ENCODE measurements around the gene NNT.

GRCh38 chr5:43569236-43569746 is 33.7 kb upstream of the NNT start:
- TF ChIP-seq CTCF (IDR thresholded peaks at IDR 0.05), result no peak
- TF ChIP-seq POLR2AphosphoS5 (IDR thresholded peaks at IDR 0.05), result no peak
